Neural cell (in vitro differentiated cells): ENCODE measurements around the gene CILP2. TPM values are rescaled to one million over a fixed set of nuclear protein-coding genes. Genes with fewer than 3 reads are reported as not detected.

Experiments used
- H2AFZ ChIP-seq: fragments of 200-600, 300-800 bp; sonication (generic), shearing (Covaris generic); 2 replicates; pipeline ENCODE4 v1.6.0; 2014; ENCODE audit warnings: low read depth, mild to moderate bottlenecking, antibody characterized with exemption, low read length, moderate library complexity
- H3F3A ChIP-seq: fragments of 200-600 bp; shearing (Covaris generic); 2 replicates; pipeline ENCODE4 v1.6.1; 2016; ENCODE audit warnings: mild to moderate bottlenecking, moderate library complexity, mixed read lengths, antibody characterized with exemption, low read length; ENCODE audit not compliant: insufficient read depth, poor library complexity, severe bottlenecking
- H3K27ac ChIP-seq: fragments of 200-600, 300-800 bp; sonication (generic), shearing (Covaris generic); 2 replicates; pipeline ENCODE4 v1.5.1; 2014; ENCODE audit warnings: mild to moderate bottlenecking, low read length, moderate library complexity
- H3K27me3 ChIP-seq: fragments of 300-800, 200-600 bp; sonication (generic), shearing (Covaris generic); 2 replicates; pipeline ENCODE4 v1.6.0; 2014; ENCODE audit warnings: mild to moderate bottlenecking, low read depth, low read length, moderate library complexity; ENCODE audit not compliant: insufficient read depth
- H3K36me3 ChIP-seq: fragments of 300-800, 200-600 bp; sonication (generic), shearing (Covaris generic); 2 replicates; pipeline ENCODE4 v1.5.1; 2014; ENCODE audit warnings: mild to moderate bottlenecking, antibody characterized with exemption, low read length, moderate library complexity; ENCODE audit not compliant: insufficient read depth
- H3K4me2 ChIP-seq: fragments of 300-800, 200-600 bp; sonication (generic), shearing (Covaris generic); 2 replicates; pipeline ENCODE4 v1.6.0; 2014; ENCODE audit warnings: mild to moderate bottlenecking, low read length
- H3K4me3 ChIP-seq: fragments of 300-800, 200-600 bp; sonication (generic), shearing (Covaris generic); 2 replicates; pipeline ENCODE4 v1.5.1; 2014; ENCODE audit warnings: mild to moderate bottlenecking, low read length, moderate library complexity
- H3K79me2 ChIP-seq: fragments of 200-600 bp; shearing (Covaris generic); replicated peaks from 2 replicates; pipeline ENCODE4 v1.6.0; 2014; ENCODE audit warnings: mild to moderate bottlenecking, low read length, moderate library complexity; ENCODE audit not compliant: insufficient read depth
- H3K9ac ChIP-seq: fragments of 300-800, 200-600 bp; sonication (generic), shearing (Covaris generic); 2 replicates; pipeline ENCODE4 v1.6.1; 2016; ENCODE audit warnings: mild to moderate bottlenecking, low read length, mixed read lengths
- H3K9me2 ChIP-seq: fragments of 200-600 bp; shearing (Covaris generic); 2 replicates; pipeline ENCODE4 v1.6.1; 2016; ENCODE audit warnings: mild to moderate bottlenecking, low read length, mixed read lengths; ENCODE audit not compliant: insufficient read depth
- H3K9me3 ChIP-seq: fragments of 200-600, 300-800 bp; sonication (generic), shearing (Covaris generic); 2 replicates; pipeline ENCODE4 v1.6.1; 2016; ENCODE audit warnings: mild to moderate bottlenecking, mixed run types, low read length, moderate library complexity, mixed read lengths
- H4K20me1 ChIP-seq: fragments of 200-600 bp; shearing (Covaris generic); 2 replicates; pipeline ENCODE4 v1.6.1; 2016; ENCODE audit warnings: mild to moderate bottlenecking, mixed run types; ENCODE audit not compliant: insufficient read depth
- EP300 ChIP-seq: fragments of 450-650 bp; conservative IDR thresholded peaks from 2 replicates; pipeline ENCODE4 v1.6.1; 2014; ENCODE audit warnings: antibody characterized with exemption, mild to moderate bottlenecking, moderate library complexity; ENCODE audit not compliant: poor library complexity, severe bottlenecking
- EZH2 ChIP-seq: fragments of 200-600, 300-800 bp; shearing (Covaris generic), sonication (generic); IDR thresholded peaks from 2 replicates; pipeline ENCODE4 v1.6.1; 2014; ENCODE audit warnings: antibody characterized with exemption, low read length, borderline replicate concordance, mild to moderate bottlenecking; ENCODE audit not compliant: insufficient read depth, poor library complexity, severe bottlenecking
- MXI1 ChIP-seq: fragments of 450-650 bp; conservative IDR thresholded peaks from 2 replicates; pipeline ENCODE4 v1.6.1; 2014; ENCODE audit warnings: antibody characterized with exemption, mild to moderate bottlenecking; ENCODE audit not compliant: poor library complexity, severe bottlenecking
- POLR2AphosphoS5 ChIP-seq: IDR thresholded peaks from 2 replicates; pipeline ENCODE4 v1.6.1; 2012
- RAD21 ChIP-seq: fragments of 450-650 bp; conservative IDR thresholded peaks from 2 replicates; pipeline ENCODE4 v1.6.1; 2014; ENCODE audit warnings: antibody characterized with exemption, mild to moderate bottlenecking, moderate library complexity
- SMC3 ChIP-seq: fragments of 450-650 bp; conservative IDR thresholded peaks from 2 replicates; pipeline ENCODE4 v1.6.1; 2014; ENCODE audit warnings: antibody characterized with exemption, mild to moderate bottlenecking, moderate library complexity; ENCODE audit not compliant: poor library complexity
- TAF1 ChIP-seq: IDR thresholded peaks from 2 replicates; pipeline ENCODE4 v1.6.1; 2012; ENCODE audit warnings: low read depth
- polyA plus RNA-seq: library from polyadenylated mRNA; depleted of rRNA; stranded (reverse); fragments of >200 nt; gene quantifications from 2 replicates; pipeline ENCODE4 v1.2.3, GENCODE V29; 2014
- TF ChIP-seq, protein P1 (sequence below): IDR thresholded peaks from 2 replicates; pipeline ENCODE4 v1.6.1; 2012; ENCODE audit warnings: borderline replicate concordance
- TF ChIP-seq, protein P2 (sequence below): fragments of 450-650 bp; IDR thresholded peaks from 2 replicates; pipeline ENCODE4 v1.5.1; 2014; ENCODE audit warnings: antibody characterized with exemption, mild to moderate bottlenecking, moderate library complexity; ENCODE audit not compliant: poor library complexity, severe bottlenecking

The CILP2 gene
- polyA plus RNA-seq, 1 donor from 2014 or later: 0.84 TPM

DNA sequence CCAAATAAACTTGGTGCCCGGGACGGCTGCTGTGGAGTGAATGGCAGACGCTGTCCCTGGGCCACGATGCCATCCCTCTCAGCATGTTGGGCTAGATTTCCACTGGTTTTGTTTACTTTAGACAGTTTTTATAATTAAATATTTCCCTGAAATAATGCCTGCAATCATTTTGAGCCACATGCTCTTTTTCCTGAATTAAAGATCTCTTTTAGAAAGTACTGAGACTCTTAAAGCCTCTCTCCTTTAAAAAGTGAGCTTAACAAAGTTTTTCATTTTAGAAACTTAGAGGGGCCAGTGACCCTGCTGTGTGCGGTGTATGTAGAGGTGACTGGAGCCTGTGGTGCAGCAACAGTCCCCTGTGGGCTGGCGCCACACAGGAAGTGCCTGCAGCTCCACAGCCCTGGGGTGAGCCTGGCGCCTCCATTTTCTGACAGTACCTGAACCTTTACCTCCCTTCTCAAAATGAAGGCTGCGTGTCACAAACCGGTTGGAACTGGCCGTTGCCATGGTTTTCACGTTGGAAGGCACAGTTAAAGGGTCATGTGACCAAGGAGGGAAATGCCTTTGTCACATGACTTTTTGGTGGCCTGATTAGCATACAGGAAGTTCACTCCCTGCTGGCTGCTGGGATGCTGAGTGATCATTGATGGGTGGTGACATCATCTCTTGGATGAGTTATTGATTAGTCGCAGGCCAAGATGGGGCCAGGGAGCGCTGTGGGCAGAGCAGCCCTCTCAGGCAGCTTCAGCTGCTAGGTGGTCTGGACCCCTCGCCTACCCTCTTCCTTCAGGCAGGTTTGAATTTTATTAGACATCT is 49.0 kb upstream of the CILP2 start:
- H2AFZ ChIP-seq: peak overlapping the region; percentile 11

GRCh38 chr19:19489804-19490204 is 48.3 kb upstream of the CILP2 start:
- Histone ChIP-seq H3K27me3 (no peaks in the 10 kb centered on the region), H3K4me2 (no peak overlapping the region), H3K79me2 (no peaks in the 10 kb centered on the region), H3K27ac (peak overlapping the region; percentile 89), H3K9ac (peak overlapping the region; percentile 66), H3F3A (no peaks in the 10 kb centered on the region), H4K20me1 (no peaks in the 10 kb centered on the region), H3K9me2 (no peaks in the 10 kb centered on the region), H3K4me3 (peak overlapping the region; percentile 37), H3K36me3 (no peaks in the 10 kb centered on the region), H2AFZ (peak overlapping the region; percentile 11), H3K9me3 (no peaks in the 10 kb centered on the region)
- no peak for TF ChIP-seq TAF1
- TF ChIP-seq, protein P1, sequence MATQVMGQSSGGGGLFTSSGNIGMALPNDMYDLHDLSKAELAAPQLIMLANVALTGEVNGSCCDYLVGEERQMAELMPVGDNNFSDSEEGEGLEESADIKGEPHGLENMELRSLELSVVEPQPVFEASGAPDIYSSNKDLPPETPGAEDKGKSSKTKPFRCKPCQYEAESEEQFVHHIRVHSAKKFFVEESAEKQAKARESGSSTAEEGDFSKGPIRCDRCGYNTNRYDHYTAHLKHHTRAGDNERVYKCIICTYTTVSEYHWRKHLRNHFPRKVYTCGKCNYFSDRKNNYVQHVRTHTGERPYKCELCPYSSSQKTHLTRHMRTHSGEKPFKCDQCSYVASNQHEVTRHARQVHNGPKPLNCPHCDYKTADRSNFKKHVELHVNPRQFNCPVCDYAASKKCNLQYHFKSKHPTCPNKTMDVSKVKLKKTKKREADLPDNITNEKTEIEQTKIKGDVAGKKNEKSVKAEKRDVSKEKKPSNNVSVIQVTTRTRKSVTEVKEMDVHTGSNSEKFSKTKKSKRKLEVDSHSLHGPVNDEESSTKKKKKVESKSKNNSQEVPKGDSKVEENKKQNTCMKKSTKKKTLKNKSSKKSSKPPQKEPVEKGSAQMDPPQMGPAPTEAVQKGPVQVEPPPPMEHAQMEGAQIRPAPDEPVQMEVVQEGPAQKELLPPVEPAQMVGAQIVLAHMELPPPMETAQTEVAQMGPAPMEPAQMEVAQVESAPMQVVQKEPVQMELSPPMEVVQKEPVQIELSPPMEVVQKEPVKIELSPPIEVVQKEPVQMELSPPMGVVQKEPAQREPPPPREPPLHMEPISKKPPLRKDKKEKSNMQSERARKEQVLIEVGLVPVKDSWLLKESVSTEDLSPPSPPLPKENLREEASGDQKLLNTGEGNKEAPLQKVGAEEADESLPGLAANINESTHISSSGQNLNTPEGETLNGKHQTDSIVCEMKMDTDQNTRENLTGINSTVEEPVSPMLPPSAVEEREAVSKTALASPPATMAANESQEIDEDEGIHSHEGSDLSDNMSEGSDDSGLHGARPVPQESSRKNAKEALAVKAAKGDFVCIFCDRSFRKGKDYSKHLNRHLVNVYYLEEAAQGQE: no peak

More for the DNA sequence above, 49.0 kb upstream of the CILP2 start:
- TF ChIP-seq, protein P2, sequence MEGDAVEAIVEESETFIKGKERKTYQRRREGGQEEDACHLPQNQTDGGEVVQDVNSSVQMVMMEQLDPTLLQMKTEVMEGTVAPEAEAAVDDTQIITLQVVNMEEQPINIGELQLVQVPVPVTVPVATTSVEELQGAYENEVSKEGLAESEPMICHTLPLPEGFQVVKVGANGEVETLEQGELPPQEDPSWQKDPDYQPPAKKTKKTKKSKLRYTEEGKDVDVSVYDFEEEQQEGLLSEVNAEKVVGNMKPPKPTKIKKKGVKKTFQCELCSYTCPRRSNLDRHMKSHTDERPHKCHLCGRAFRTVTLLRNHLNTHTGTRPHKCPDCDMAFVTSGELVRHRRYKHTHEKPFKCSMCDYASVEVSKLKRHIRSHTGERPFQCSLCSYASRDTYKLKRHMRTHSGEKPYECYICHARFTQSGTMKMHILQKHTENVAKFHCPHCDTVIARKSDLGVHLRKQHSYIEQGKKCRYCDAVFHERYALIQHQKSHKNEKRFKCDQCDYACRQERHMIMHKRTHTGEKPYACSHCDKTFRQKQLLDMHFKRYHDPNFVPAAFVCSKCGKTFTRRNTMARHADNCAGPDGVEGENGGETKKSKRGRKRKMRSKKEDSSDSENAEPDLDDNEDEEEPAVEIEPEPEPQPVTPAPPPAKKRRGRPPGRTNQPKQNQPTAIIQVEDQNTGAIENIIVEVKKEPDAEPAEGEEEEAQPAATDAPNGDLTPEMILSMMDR: peak; percentile 9
- peak; percentile 10 for TF ChIP-seq RAD21
- peak; percentile 30 for TF ChIP-seq SMC3
- TF ChIP-seq EZH2: no peak
- peak; percentile 85 for TF ChIP-seq EP300
- no peak for TF ChIP-seq TAF1
- peak; percentile 71 for TF ChIP-seq POLR2AphosphoS5
- peak; percentile 34 for TF ChIP-seq MXI1
- TF ChIP-seq, protein P1: peak; percentile 42
- H3K36me3 ChIP-seq: no peaks in the 10 kb centered on the region
- no peaks in the 10 kb centered on the region for H4K20me1 ChIP-seq
- H3K27ac ChIP-seq: peak overlapping the region; percentile 89
- peak overlapping the region; percentile 7 for H3K4me2 ChIP-seq
- H3K9me2 ChIP-seq: no peaks in the 10 kb centered on the region
- no peaks in the 10 kb centered on the region for H3K9me3 ChIP-seq
- peak overlapping the region; percentile 66 for H3K9ac ChIP-seq
- H3F3A ChIP-seq: no peaks in the 10 kb centered on the region
- H3K79me2 ChIP-seq: no peaks in the 10 kb centered on the region
- H3K27me3 ChIP-seq: no peaks in the 10 kb centered on the region
- H3K4me3 ChIP-seq: peak overlapping the region; percentile 37
